ENCODE results near the gene GEMIN8. TPM values are rescaled to one million over a fixed set of nuclear protein-coding genes. Genes with fewer than 3 reads are reported as not detected.

Gene GEMIN8
- total and polyA plus RNA-seq, 2 of the 8 experiments (the other 6 are each of a cell fraction or from before 2014, with no cell fraction given): 18.2 to 31.4 TPM

DNA sequence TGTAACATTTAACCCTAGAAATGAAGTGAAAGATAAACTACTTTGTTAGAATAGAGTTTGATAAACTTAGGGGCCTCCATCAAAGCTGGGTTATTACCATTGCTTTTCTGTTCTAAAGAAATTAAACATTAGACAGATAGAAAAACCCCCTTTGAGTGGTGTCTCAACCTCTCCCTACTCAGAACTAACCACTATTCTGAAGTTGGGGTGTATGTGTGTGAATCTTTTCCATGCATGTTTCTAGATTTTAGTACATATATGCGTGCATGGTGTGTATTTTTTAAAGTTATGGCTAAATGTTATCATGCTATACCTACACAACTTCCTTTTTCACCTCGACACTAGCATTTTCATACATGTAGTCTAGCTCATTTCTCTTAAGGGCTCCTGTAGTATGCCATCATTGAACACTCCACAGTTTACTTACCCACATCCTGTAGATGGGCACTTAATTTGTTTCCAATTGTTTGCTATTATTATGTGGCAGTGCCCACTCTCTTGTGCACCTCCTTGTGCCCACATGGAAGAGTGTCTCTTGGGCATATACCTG, 25.7 kb downstream of the GEMIN8 start:
- H3K9me3 ChIP-seq (ENCODE audit: insufficient read depth in 2 of 2, low read depth in 1 of 2, low read length in 1 of 2): no peaks in the 10 kb centered on the region
- H3K4me2 ChIP-seq (ENCODE audit: insufficient read depth in 1 of 2, low read depth in 2 of 2, low read length in 2 of 2): no peak overlapping the region
- no peak overlapping the region for H2AK5ac ChIP-seq (ENCODE audit: low read depth, low read length)
- 96% methylated on average over 2 of the region's 2 CpGs; no CpG with 5 or more reads in 1 of the 2 experiments for WGBS, 2 experiments (ENCODE audit: extremely low coverage in 1 of 2, insufficient coverage in 1 of 2, insufficient read length in 1 of 2, insufficient replicate concordance in 2 of 2, low coverage in 1 of 2, low lambda C conversion rate in 2 of 2, missing lambda C conversion rate in 1 of 2)
- no peak overlapping the region for H3K9ac ChIP-seq (replicated peaks in 1 of 4; ENCODE audit: extremely low read depth in 1 of 4, low read depth in 3 of 4, low read length in 3 of 4)
- H4K91ac ChIP-seq (replicated peaks; ENCODE audit: insufficient read length, low read length): no peak overlapping the region
- ChIA-PET CTCF (ENCODE audit: partially characterized antibody) (interaction anchor here (1.5 kb wide), 1 partner anchor 11 kb away, joined by 5 read pairs; no protein-coding TSS in a partner anchor), POLR2A (ENCODE audit: partially characterized antibody) (no interaction called here)
- no peak overlapping the region for H2BK20ac ChIP-seq (ENCODE audit: low read length)
- H3K18ac ChIP-seq (ENCODE audit: extremely low read depth, low read length): no peak overlapping the region
- no peak overlapping the region for H2AFZ ChIP-seq (ENCODE audit: low read length)
- no peak overlapping the region for H3K23ac ChIP-seq (ENCODE audit: insufficient read length)
- no peak for DNase-seq (ENCODE audit: low read depth in 1 of 2, low spot score in 2 of 2)
- H3K23me2 ChIP-seq (ENCODE audit: low read depth, low read length): no peaks in the 10 kb centered on the region; the same call in 1 of the 2 replicates
- no peak overlapping the region for H2BK120ac ChIP-seq (replicated peaks; ENCODE audit: low read depth, low read length)
- no peak overlapping the region for H3K27ac ChIP-seq (ENCODE audit: low read depth, low read length)
- no peaks in the 10 kb centered on the region for H3K79me1 ChIP-seq (ENCODE audit: low read depth, low read length)
- H3K4me1 ChIP-seq (replicated peaks in 1 of 4; ENCODE audit: control insufficient read depth in 3 of 4, insufficient read depth in 4 of 4, low read length in 3 of 4): no peaks in the 10 kb centered on the region
- no peak for FAIRE-seq
- no peak overlapping the region for H2BK15ac ChIP-seq (ENCODE audit: low read length)
- H3K14ac ChIP-seq (ENCODE audit: insufficient read length): no peak overlapping the region
- H4K8ac ChIP-seq (ENCODE audit: extremely low read depth, insufficient read depth, low read length): no peak overlapping the region
- no peak overlapping the region for H2BK12ac ChIP-seq (ENCODE audit: low read depth, low read length)
- H3K4ac ChIP-seq (replicated peaks; ENCODE audit: insufficient read length, low read depth, low read length): no peak overlapping the region
- H4K5ac ChIP-seq (ENCODE audit: insufficient read length, low read depth, low read length): no peak overlapping the region
- no peak overlapping the region for H3K56ac ChIP-seq (replicated peaks; ENCODE audit: insufficient read length, low read depth, low read length)
- H2BK5ac ChIP-seq (ENCODE audit: low read depth, low read length): no peak overlapping the region
- H3K79me2 ChIP-seq (ENCODE audit: control insufficient read depth in 1 of 2, insufficient read depth in 2 of 2, low read length in 2 of 2): no peaks in the 10 kb centered on the region
- H3K4me3 ChIP-seq (ENCODE audit: extremely low read depth in 1 of 4, insufficient read depth in 2 of 4, low read depth in 3 of 4, low read length in 4 of 4): no peak overlapping the region
- peaks cover 0 to 5% (median 3%) of the 10 kb centered on the region in 4 experiments; a peak in 3 of 8 replicates for H3K36me3 ChIP-seq (ENCODE audit: control insufficient read depth in 2 of 4, insufficient read depth in 4 of 4, low read length in 3 of 4)
- no peaks in the 10 kb centered on the region for H3K27me3 ChIP-seq (replicated peaks in 1 of 4; ENCODE audit: control insufficient read depth in 3 of 4, extremely low read depth in 1 of 4, insufficient read depth in 3 of 4, low read length in 3 of 4)
- H4K20me1 ChIP-seq (replicated peaks in 1 of 2; ENCODE audit: control insufficient read depth in 1 of 2, insufficient read depth in 2 of 2, low read length in 2 of 2): no peaks in the 10 kb centered on the region

All from H1 (cell line).